SK-N-MC (cell line): Measurements from ENCODE around the gene TMOD4.

Experiments
- DNase-seq: peaks from one replicate; pipeline ENCODE4 v3.0.0-alpha.2; 2011; ENCODE audit warnings: low read depth, low spot score
- H3K27ac ChIP-seq: fragments of 200-600 bp; sonication (generic); 2 replicates; pipeline ENCODE4 v1.5.1; 2016; ENCODE audit warnings: mixed run types
- H3K36me3 ChIP-seq: fragments of 200-600 bp; sonication (generic); 2 replicates; pipeline ENCODE4 v1.6.1; 2017; ENCODE audit warnings: antibody characterized with exemption, low read length, mixed read lengths; ENCODE audit not compliant: insufficient read depth
- H3K4me3 ChIP-seq: fragments of 200-600 bp; sonication (generic); 2 replicates; pipeline ENCODE4 v1.5.1; 2016
- H3K9ac ChIP-seq: fragments of 200-600 bp; sonication (generic); 2 replicates; pipeline ENCODE4 v1.8.0; 2017; ENCODE audit warnings: mixed run types, mixed read lengths; ENCODE audit not compliant: insufficient read length
- H3K9me3 ChIP-seq: fragments of 200-600 bp; sonication (generic); 2 replicates; pipeline ENCODE4 v1.6.1; 2017; ENCODE audit warnings: low read depth, mild to moderate bottlenecking, antibody characterized with exemption, low read length, moderate library complexity, mixed read lengths
- EZH2 ChIP-seq: fragments of 200-600 bp; sonication (generic); IDR thresholded peaks from one replicate; pipeline ENCODE4 v1.6.1; 2017; ENCODE audit warnings: antibody characterized with exemption
- FOXP2 ChIP-seq: optimal IDR thresholded peaks from 2 replicates; pipeline ENCODE3; 2011; ENCODE audit warnings: mild to moderate bottlenecking, moderate library complexity; ENCODE audit not compliant: insufficient read depth; ENCODE audit errors: extremely low read length, control extremely low read depth
- POLR2AphosphoS5 ChIP-seq: IDR thresholded peaks from 2 replicates; pipeline ENCODE4 v1.6.1; 2012; ENCODE audit warnings: mild to moderate bottlenecking, low read depth, low read length, borderline replicate concordance

TMOD4 gene

DNA sequence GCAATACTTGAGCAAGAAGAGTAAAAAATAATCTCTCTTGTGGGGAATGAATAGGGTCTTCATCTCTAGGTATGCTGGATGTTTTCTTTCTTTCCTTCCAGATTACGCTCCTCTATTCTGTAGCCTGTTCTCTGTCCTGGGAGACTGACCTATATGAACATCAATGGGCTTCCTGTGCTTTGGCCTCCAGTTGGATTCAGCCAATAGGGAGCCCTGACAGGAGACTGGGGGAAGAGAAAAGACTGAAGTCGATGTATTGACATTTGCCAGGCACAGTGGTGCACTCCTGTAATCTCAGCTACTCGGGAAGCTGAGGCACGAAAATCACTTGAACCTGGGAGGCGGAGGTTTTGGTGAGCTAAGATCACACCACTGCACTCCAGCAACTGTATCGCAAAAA, 47.0 kb downstream of the TMOD4 start:
- Histone ChIP-seq H3K9me3 (no peaks in the 10 kb centered on the region), H3K36me3 (no peaks in the 10 kb centered on the region), H3K9ac (no peak overlapping the region), H3K4me3 (no peak overlapping the region), H3K27ac (no peak overlapping the region)
- no peak for DNase-seq
- TF ChIP-seq EZH2: no peak
- no peak for TF ChIP-seq POLR2AphosphoS5
- TF ChIP-seq FOXP2: no peak

DNA sequence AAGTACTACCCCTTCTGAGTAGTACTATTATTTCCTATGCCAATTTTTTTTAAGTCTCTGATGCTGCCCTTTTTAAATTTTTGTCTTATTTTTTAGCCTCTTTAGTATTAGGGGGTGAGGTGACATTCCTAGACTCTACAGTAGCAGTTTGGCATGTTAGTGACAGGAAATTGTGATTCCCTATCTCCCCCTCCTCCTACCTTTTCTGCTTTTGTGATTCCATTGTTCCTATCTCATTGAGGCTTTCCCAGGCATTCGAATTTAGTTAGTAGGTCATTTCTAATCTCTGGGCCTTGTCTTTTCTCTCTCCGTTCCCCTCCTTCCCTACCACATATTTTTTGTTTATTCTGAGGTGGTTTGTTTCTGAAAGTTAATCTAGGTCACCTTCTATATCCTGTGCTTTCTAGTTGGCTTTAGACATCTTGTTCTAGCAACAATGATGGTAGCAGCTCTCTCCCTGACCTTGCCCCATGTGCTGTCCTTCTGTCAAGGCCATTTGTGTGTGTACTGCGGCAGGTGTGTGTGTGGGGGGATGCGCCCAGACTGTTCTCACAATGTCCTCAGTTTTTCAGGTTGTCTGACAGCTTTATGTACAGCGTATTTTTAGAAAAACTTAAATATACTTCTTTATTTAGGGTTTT, 50.9 kb downstream of the TMOD4 start:
- Histone ChIP-seq H3K4me3 (no peak overlapping the region), H3K27ac (no peak overlapping the region), H3K9me3 (no peaks in the 10 kb centered on the region), H3K9ac (no peak overlapping the region), H3K36me3 (no peaks in the 10 kb centered on the region)
- TF ChIP-seq POLR2AphosphoS5: no peak
- no peak for TF ChIP-seq EZH2
- no peak for TF ChIP-seq FOXP2
- DNase-seq: no peak
